H9 (cell line): ENCODE measurements around the gene TRABD2B. TPM values are rescaled to one million over a fixed set of nuclear protein-coding genes. Genes with fewer than 3 reads are reported as not detected.

Source experiments
- DNase-seq: peaks from one replicate; pipeline ENCODE4 v3.0.0-alpha.2; 2017
- H2AFZ ChIP-seq: one replicate; pipeline ENCODE4 v1.6.1; 2013; ENCODE audit warnings: mild to moderate bottlenecking, low read length, control low read depth, moderate library complexity
- H2AK5ac ChIP-seq: 2 replicates; pipeline ENCODE4 v1.6.1; 2013; ENCODE audit warnings: low read length, control low read depth, mixed read lengths; ENCODE audit not compliant: insufficient read length
- H2BK120ac ChIP-seq: one replicate; pipeline ENCODE4 v1.6.1; 2013; ENCODE audit warnings: low read depth, mild to moderate bottlenecking, low read length, control low read depth, inconsistent platforms; ENCODE audit not compliant: poor library complexity, severe bottlenecking
- H2BK12ac ChIP-seq: 2 replicates; pipeline ENCODE4 v1.6.1; 2013; ENCODE audit warnings: low read length, control low read depth, mixed read lengths, low read depth; ENCODE audit not compliant: insufficient read length
- H2BK15ac ChIP-seq: 2 replicates; pipeline ENCODE4 v1.6.1; 2013; ENCODE audit warnings: low read depth, low read length, control low read depth
- H2BK20ac ChIP-seq: one replicate; pipeline ENCODE4 v1.6.1; 2013; ENCODE audit warnings: low read depth, mild to moderate bottlenecking, low read length, control low read depth, inconsistent platforms; ENCODE audit not compliant: poor library complexity, severe bottlenecking
- H2BK5ac ChIP-seq: 2 replicates; pipeline ENCODE4 v1.6.1; 2013; ENCODE audit warnings: low read length, control low read depth, mixed read lengths; ENCODE audit not compliant: insufficient read length
- H3K14ac ChIP-seq: 2 replicates; pipeline ENCODE4 v1.6.1; 2013; ENCODE audit warnings: low read length, control low read depth; ENCODE audit not compliant: insufficient read depth
- H3K18ac ChIP-seq: 2 replicates; pipeline ENCODE4 v1.6.1; 2013; ENCODE audit warnings: low read depth, mild to moderate bottlenecking, mixed read lengths, low read length, control low read depth; ENCODE audit not compliant: insufficient read length
- H3K23ac ChIP-seq: 2 replicates; pipeline ENCODE4 v1.6.1; 2013; ENCODE audit warnings: low read length, control low read depth, mixed read lengths, low read depth; ENCODE audit not compliant: insufficient read length
- H3K23me2 ChIP-seq: 2 replicates; pipeline ENCODE4 v1.6.1; 2013; ENCODE audit warnings: low read depth, mild to moderate bottlenecking, mixed read lengths, low read length, control low read depth; ENCODE audit not compliant: insufficient read length, poor library complexity, severe bottlenecking
- H3K27ac ChIP-seq: 2 replicates; pipeline ENCODE4 v1.5.1; 2013; ENCODE audit warnings: low read length, control low read depth, mixed read lengths, low read depth; ENCODE audit not compliant: insufficient read length
- H3K27me3 ChIP-seq: 2 replicates; pipeline ENCODE4 v1.6.1; 2013; ENCODE audit warnings: low read length, control low read depth, inconsistent platforms; ENCODE audit not compliant: insufficient read depth
- H3K4ac ChIP-seq: 2 replicates; pipeline ENCODE4 v1.6.1; 2013; ENCODE audit warnings: low read depth, mild to moderate bottlenecking, control low read depth, inconsistent platforms, low read length, moderate library complexity
- H3K4me1 ChIP-seq: 2 replicates; pipeline ENCODE4 v1.6.1; 2013; ENCODE audit warnings: low read length, control low read depth, inconsistent platforms; ENCODE audit not compliant: insufficient read depth
- H3K4me2 ChIP-seq: 2 replicates; pipeline ENCODE4 v1.6.1; 2013; ENCODE audit warnings: low read length, control low read depth, mixed read lengths; ENCODE audit not compliant: insufficient read length, insufficient read depth
- H3K56ac ChIP-seq: 2 replicates; pipeline ENCODE4 v1.6.1; 2013; ENCODE audit warnings: low read depth, mild to moderate bottlenecking, mixed read lengths, low read length, control low read depth; ENCODE audit not compliant: insufficient read length
- H3K79me1 ChIP-seq: 2 replicates; pipeline ENCODE4 v1.6.1; 2013; ENCODE audit warnings: low read depth, mild to moderate bottlenecking, moderate library complexity, low read length, control low read depth, inconsistent platforms; ENCODE audit not compliant: insufficient read depth, poor library complexity, severe bottlenecking
- H3K79me2 ChIP-seq: 2 replicates; pipeline ENCODE4 v1.6.1; 2013; ENCODE audit warnings: low read length, control low read depth, inconsistent platforms; ENCODE audit not compliant: insufficient read depth
- H3K9ac ChIP-seq: 2 replicates; pipeline ENCODE4 v1.6.1; 2013; ENCODE audit warnings: low read length, control low read depth, mixed read lengths; ENCODE audit not compliant: insufficient read length; ENCODE audit errors: extremely low read depth
- H3K9me3 ChIP-seq: one replicate; pipeline ENCODE4 v1.6.1; 2013; ENCODE audit warnings: low read depth, low read length, inconsistent platforms; ENCODE audit not compliant: control insufficient read depth
- H3T11ph ChIP-seq: one replicate; pipeline ENCODE4 v1.6.1; 2013; ENCODE audit warnings: mild to moderate bottlenecking, low read length, control low read depth, inconsistent platforms
- H4K20me1 ChIP-seq: one replicate; pipeline ENCODE4 v1.6.1; 2013; ENCODE audit not compliant: control insufficient read depth, insufficient read length, insufficient read depth
- H4K5ac ChIP-seq: 2 replicates; pipeline ENCODE4 v1.6.1; 2013; ENCODE audit warnings: low read depth, mild to moderate bottlenecking, mixed read lengths, low read length, control low read depth; ENCODE audit not compliant: insufficient read length
- H4K8ac ChIP-seq: replicated peaks from 2 replicates; pipeline ENCODE4 v1.6.1; 2013; ENCODE audit warnings: low read length, control low read depth, mixed read lengths, low read depth; ENCODE audit not compliant: insufficient read length
- H4K91ac ChIP-seq: 2 replicates; pipeline ENCODE4 v1.6.1; 2013; ENCODE audit warnings: low read depth, mild to moderate bottlenecking, moderate library complexity, mixed read lengths, low read length, control low read depth; ENCODE audit not compliant: insufficient read length
- H3K27ac Mint-ChIP-seq, 3 experiments: 2 replicates in 2 of 3; 3 replicates in 1 of 3; pipeline ENCODE4 v1.8.0; 2020 to 2021; ENCODE audit warnings: mixed read lengths in 3 of 3, mild to moderate bottlenecking in 1 of 3, moderate library complexity in 1 of 3
- H3K27me3 Mint-ChIP-seq: 2 replicates; pipeline ENCODE4 v1.8.0; 2021; ENCODE audit warnings: low read depth, mild to moderate bottlenecking, moderate library complexity, mixed read lengths
- H3K36me3 Mint-ChIP-seq, 3 experiments: 2 replicates in 2 of 3; 3 replicates in 1 of 3; pipeline ENCODE4 v1.8.0; 2020 to 2021; ENCODE audit warnings: low read depth in 3 of 3, mixed read lengths in 3 of 3; ENCODE audit not compliant: insufficient read depth in 1 of 3
- H3K4me1 Mint-ChIP-seq, 2 experiments: 2 replicates each; pipeline ENCODE4 v1.8.0; 2020; ENCODE audit warnings: mixed read lengths in 2 of 2
- H3K4me3 Mint-ChIP-seq, 2 experiments: 2 replicates in 1 of 2; 3 replicates in 1 of 2; pipeline ENCODE4 v1.8.0; 2020 to 2021; ENCODE audit warnings: mild to moderate bottlenecking in 2 of 2, mixed read lengths in 2 of 2, moderate library complexity in 1 of 2
- H3K9me3 Mint-ChIP-seq, 2 experiments: 2 replicates in 1 of 2; 3 replicates in 1 of 2; pipeline ENCODE4 v1.8.0; 2020; ENCODE audit warnings: mild to moderate bottlenecking in 2 of 2, mixed read lengths in 2 of 2, moderate library complexity in 1 of 2
- WGBS: extraction: QIAGEN DNeasy Blood & Tissue Kit; methylation state at CpG from one replicate; pipeline ENCODE4 v1.1.7; 2013; ENCODE audit warnings: missing lambda C conversion rate, low lambda C conversion rate, mixed read lengths; ENCODE audit not compliant: insufficient read length; ENCODE audit errors: extremely low coverage; 5-methylcytosine and 5-hydroxymethylcytosine counted together
- total RNA-seq: library from RNA; stranded (reverse); gene quantifications from 2 replicates; pipeline ENCODE4 v1.2.1, GENCODE V29; 2021
- TF ChIP-seq, protein P1 (sequence below): fragments of 200-600 bp; sonication (generic); conservative IDR thresholded peaks from 3 replicates; pipeline ENCODE4 v1.8.0; 2021; ENCODE audit warnings: antibody characterized with exemption, mild to moderate bottlenecking

The TRABD2B gene
- total RNA-seq, 1 experiment from 2014 or later, result 2.3 TPM

- no peak for DNase-seq
- WGBS, result no CpG with 5 or more reads among the region's 8 CpGs
- Histone ChIP-seq H3K4me1 (no peaks in the 10 kb centered on the region), H2AK5ac (no peak overlapping the region), H3K79me2 (no peaks in the 10 kb centered on the region), H2BK5ac (no peak overlapping the region), H3K9me3 (no peaks in the 10 kb centered on the region), H2BK12ac (no peak overlapping the region), H3K27ac (no peak overlapping the region), H2BK20ac (no peak overlapping the region), H2AFZ (no peak overlapping the region), H2BK120ac (no peak overlapping the region), H4K91ac (no peak overlapping the region), H3K4ac (no peak overlapping the region), H4K8ac (no peak overlapping the region), H3K18ac (no peak overlapping the region), H2BK15ac (no peak overlapping the region), H3K9ac (no peak overlapping the region), H4K20me1 (no peaks in the 10 kb centered on the region), H3K79me1 (no peaks in the 10 kb centered on the region), H3K14ac (no peak overlapping the region), H3K56ac (no peak overlapping the region), H3K4me2 (no peak overlapping the region), H3K27me3 (no peaks in the 10 kb centered on the region), H3T11ph (no peak overlapping the region), H4K5ac (no peak overlapping the region), H3K23me2 (no peaks in the 10 kb centered on the region), H3K23ac (no peak overlapping the region)
- H3K4me3 Mint-ChIP-seq, result no peak overlapping the region
- peaks cover 24 to 34% of the 10 kb centered on the region in 2 experiments for H3K4me1 Mint-ChIP-seq
- no peaks in the 10 kb centered on the region for H3K27me3 Mint-ChIP-seq
- no peak overlapping the region for H3K27ac Mint-ChIP-seq
- TF ChIP-seq, protein P1, sequence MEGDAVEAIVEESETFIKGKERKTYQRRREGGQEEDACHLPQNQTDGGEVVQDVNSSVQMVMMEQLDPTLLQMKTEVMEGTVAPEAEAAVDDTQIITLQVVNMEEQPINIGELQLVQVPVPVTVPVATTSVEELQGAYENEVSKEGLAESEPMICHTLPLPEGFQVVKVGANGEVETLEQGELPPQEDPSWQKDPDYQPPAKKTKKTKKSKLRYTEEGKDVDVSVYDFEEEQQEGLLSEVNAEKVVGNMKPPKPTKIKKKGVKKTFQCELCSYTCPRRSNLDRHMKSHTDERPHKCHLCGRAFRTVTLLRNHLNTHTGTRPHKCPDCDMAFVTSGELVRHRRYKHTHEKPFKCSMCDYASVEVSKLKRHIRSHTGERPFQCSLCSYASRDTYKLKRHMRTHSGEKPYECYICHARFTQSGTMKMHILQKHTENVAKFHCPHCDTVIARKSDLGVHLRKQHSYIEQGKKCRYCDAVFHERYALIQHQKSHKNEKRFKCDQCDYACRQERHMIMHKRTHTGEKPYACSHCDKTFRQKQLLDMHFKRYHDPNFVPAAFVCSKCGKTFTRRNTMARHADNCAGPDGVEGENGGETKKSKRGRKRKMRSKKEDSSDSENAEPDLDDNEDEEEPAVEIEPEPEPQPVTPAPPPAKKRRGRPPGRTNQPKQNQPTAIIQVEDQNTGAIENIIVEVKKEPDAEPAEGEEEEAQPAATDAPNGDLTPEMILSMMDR, result no peak
- H3K9me3 Mint-ChIP-seq, result no peaks in the 10 kb centered on the region
- no peaks in the 10 kb centered on the region for H3K36me3 Mint-ChIP-seq
Observed at GRCh38 chr1:47809301-47810084, 187.7 kb downstream of the TRABD2B start.
